Measurements from ENCODE around the gene SNIP1.
A peak's percentile ranks its signal among the peaks of the same experiment; 100 is the strongest.
"Not testable (repeated sequence)": the region's sequence is repeated elsewhere in the genome, so short reads cannot be mapped to it uniquely, and the experiment has no call there.

Gene SNIP1

DNA sequence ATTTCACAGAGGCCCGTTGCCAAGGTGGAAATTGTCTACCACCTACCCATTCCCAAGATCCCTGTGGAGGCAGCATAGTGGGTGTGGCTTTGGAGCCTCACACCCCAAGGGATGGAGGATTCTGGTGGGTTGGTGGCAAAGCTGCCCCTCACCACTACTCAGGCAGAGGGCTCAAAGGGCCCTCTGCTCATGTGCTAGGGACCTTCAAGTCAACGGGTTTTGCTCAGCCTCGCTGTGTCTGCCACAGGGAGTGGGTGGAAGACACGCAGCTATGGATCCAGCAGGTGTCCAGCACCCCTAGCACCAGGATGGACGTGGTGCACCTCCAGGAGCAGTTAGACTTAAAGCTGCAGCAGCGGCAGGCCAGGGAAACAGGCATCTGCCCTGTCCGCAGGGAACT is 5.0 kb upstream of the SNIP1 start:
- no peak for DNase-seq

DNA sequence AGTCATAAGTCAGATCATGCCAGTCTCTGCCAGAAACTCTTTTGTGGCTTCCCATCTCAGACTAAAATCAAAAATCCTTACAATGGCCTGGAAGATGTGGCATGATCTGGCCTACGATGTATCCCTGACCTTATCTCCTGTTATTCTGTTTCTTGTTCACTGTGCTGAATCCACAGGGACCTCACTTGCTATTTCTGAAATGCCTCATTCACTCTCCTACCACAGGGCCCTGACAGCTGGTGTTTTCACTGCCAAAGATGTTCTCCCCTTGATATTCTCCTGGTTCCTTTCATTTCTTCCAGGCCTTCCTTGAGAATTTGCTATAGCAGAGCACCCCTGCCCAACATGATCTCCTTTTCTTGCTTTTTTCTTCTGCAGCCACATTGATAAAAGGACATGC is 4.3 kb upstream of the SNIP1 start:
- no peak for DNase-seq

- DNase-seq, result no peak
Observed at GRCh38 chr1:37557402-37557801, 3.3 kb upstream of the SNIP1 start.

DNA sequence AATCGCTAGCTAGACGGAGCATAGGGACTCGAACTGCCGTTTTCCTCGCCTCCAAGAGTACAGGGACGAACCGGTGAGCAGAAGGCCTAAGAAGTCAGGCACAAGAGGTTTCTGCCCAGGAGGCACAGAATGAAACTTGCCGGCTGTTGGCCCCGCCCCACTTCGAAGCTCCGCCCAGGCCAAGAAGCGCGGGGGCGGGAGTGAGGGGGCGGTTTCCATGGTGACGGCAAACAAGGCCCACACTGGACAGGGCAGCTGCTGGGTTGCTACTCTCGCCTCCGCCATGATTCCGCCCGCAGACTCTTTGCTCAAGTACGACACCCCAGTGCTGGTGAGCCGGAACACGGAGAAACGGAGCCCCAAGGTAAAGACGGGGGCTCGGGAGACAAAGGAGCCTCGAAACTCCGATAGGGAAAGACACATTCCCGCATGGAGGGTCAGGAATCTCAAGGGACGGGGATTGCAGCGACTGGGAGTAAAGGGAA is 2.7 kb upstream of the SNIP1 start, which contains the start of gene DNALI1:
Gene DNALI1 (plus strand): TSS at position 229 of the 485 bp plus-strand sequence. CDS start 55 bp downstream, at position 284.
- DNase-seq, result peak; percentile 90

GRCh38 chr1:37553598-37553926 is 531 bp downstream of the SNIP1 start:
- DNase-seq, result no peak

DNA sequence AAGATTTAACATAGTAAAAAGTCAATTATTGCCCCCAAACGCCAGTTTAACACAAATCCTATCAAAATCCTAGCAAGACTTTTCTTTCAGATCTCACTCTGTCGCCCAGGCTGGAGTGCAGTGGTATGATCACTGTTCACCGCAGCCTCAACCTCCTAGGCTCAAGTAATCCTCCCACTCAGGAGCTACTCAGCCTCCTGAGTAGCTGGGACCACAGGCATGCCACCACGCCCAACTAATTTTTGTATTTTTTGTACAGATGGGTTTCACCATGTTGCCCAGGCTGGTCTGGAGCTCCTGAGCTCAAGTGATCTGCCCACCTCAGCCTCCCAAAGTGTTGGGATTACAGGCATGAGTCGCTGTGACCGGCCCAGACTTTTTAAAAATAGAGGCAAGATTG is 4.8 kb downstream of the SNIP1 start:
- no peak for DNase-seq

- no peak for DNase-seq
Observed at GRCh38 chr1:37545019-37545418, 9.1 kb downstream of the SNIP1 start.

DNA sequence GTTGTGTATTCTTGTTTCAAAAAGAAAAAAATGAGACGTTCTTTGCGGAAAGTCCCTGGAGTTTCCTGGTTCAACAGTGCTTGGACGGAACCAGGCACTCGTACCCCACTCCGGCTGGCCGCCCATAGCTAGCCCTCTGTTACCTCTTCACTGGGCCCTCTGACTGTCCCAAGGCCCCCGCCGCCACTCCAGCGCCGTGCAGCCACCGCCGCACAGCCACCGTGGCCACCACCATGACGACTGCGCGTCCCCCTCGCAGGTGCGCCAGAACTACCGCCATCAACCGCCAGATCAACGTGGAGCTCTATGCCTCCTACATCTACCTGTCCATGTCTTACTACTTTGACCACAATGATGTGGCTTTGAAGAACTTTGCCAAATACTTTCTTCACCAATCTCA is 9.6 kb downstream of the SNIP1 start:
- no peak for DNase-seq

GRCh38 chr1:37540036-37540785 is 13.9 kb downstream of the SNIP1 start:
- no peak for DNase-seq

- DNase-seq, result not testable (repeated sequence)
Observed at GRCh38 chr1:37539154-37539553, 14.9 kb downstream of the SNIP1 start.

GRCh38 chr1:37537378-37537777 is 16.7 kb downstream of the SNIP1 start:
- no peak for DNase-seq

GRCh38 chr1:37533317-37534093 is 20.6 kb downstream of the SNIP1 start:
- DNase-seq, result no peak

DNA sequence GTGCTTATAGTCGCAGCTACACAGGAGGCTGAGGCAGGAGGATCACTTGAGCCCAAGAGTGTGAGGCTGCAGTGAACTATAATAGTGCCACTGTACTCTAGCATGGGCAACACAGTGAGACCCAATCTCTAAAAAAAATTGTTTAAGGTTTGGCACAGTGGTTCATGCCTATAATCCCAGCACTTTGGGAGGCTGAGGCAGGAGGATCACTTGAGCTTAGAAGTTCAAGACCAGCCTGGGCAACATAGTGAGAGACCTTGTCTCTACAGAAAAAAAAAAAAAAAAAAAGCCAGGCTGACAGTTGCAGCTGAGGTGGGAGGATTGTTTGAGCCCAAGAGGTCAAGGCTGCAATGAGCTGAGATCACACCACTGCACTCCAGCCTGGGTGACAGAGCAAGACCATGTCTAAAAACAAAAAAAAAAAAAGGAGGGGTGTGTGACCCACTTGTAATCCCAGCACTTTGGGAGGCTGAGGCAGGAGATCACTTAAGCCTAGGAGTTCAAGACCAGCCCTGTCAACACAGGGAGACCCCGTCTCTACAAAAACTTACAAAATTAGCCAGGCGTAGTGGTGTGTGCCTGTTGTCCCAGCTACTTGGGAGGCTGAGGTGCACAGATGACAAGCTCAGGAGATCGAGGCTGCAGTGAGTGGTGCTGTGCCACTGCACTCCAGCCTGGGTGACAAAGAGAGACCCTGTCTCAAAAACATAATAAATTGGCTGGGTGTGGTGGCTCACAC is 21.5 kb downstream of the SNIP1 start:
- not testable (repeated sequence) for DNase-seq

DNA sequence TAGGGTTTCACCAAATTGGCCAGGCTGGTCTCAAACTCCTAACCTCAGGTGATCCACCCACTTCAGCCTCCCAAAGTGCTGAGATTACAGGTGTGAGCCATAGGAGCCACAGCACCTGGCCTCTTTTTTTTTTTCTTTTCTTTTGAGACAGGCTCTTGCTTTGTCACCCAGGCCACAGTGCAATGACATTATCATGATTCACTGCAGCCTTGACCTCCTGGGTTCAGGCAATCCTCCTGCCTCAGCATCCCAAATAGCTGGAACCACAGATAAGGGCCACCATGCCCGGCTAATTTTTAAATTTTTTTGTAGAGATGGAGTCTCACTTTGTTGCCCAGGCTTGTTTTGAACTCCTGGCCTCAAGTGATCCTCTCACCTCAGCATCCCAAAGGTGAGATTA is 24.2 kb downstream of the SNIP1 start:
- DNase-seq, result not testable (repeated sequence)

DNA sequence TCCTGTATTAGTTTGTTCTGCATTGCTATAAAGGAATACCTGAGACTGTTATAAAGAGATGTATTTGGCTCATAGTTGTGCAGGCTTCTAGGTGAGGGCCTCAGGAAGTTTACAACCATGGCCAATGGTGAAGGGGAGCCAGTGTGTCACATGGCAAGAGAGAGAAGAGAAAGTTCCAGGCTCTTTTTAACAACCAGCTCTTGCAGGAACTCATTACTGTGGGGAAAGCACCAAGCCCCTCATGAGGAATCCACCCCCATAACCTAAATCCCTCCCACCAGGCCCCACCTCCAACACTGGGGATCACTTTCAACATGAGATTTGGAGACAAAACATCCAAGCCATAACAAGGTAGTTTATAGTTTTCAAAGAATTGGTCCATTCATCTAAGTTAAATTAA is 34.5 kb downstream of the SNIP1 start:
- no peak for DNase-seq

GRCh38 chr1:37518929-37519328 is 35.2 kb downstream of the SNIP1 start:
- DNase-seq, result not testable (repeated sequence)

DNA sequence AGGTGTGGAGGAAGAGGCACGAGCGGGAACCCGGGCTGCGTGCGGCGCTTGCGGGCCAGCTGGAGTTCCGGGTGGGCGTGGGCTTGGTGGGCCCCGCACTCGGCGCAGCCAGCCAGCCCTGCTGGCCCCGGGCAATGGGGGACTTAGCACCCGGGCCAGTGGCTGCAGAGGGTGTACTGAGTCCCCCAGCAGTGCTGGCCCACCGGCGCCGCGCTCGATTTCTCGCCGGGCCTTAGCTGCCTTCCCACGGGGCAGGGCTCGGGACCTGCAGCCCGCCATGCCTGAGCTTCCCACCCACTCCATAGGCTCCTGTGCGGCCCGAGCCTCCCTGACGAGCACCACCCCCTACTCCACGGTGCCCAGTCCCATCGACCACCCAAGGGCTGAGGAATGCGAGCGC is 35.9 kb downstream of the SNIP1 start:
- not testable (repeated sequence) for DNase-seq

- no peak for DNase-seq
Observed at GRCh38 chr1:37517569-37517968, 36.5 kb downstream of the SNIP1 start.

DNA sequence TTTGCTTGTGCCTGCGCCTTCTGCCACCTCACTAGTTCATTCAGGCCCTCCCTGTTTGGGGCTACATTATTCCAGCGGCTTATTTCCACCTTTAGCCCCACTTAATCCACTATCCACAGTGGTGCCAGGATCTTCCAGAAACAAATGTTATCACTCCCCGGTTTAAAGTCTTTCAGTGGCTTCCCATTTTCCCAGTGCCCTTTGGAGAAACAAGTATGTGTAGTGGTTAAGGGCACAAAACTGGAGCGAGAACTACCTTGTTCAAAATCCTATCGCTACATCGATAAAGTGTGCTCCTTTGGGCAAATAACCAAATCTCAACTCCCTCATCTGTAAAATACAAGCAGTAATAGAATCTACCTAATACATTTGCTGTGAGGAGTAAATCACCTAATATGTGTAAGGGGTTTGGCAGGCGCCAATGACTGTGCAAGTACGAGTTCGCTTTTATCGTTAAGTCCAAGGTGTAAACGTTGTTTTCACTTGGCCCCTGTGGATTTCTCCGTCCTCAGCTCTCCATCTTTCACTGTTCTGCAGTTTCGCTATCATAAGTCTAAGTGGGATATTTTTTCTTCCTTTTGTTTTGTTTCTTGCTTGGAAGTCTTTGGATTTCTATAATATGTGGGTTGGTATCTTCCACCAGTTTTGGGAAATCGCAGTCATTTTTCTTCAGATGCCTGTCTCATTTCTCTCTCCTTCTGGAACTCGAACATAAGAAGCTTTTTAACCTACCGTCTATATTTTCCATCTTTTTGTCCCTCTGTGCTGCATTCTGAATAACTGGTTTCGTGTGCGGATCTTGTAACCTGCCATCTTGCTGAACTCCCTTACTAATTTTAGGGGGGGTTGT is 38.7 kb downstream of the SNIP1 start:
- no peak for DNase-seq

DNA sequence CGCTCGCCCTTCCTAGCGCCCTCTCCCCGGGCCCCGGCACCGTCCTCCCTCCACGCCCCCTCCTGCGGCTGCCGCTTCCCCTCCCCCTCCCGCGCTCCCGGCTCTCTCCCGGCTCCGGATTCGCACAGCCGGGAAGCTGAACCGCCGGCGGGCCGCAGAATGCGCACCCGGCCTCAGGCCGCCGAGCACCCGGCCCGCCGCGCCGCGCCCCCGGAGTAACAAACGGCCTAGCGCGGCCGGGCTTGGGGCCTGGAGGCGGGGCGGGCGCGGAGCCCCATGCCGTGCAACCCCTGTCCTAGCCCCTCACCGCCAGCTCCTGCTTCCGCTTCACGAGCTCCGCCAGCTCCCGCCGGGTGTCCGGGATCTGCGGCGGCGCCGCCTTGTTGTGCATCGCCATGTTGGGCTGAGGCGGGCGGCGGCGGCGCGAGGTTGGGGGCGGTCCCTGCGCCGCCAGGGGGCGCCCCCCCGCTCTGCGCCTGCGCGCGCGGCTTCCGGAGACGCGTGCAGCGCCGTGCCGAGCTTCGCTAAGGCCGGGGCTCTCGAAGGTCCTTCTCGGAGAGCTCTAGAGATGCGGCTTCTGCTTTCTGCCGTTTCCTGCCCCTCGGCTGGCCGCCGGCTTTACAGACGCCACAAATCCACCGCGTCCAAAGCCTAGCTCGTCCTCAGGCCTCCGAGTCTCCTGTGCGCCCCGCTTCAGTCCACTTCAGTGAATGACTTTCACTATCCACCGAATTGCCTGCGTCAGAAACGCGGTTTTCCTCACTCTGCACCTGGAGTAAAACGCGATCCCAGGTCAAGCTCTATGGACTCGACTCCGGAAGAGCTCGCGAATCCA is 39.5 kb downstream of the SNIP1 start, which contains the start of gene MEAF6:
Gene MEAF6 (minus strand): TSS at position 417 of the 835 bp plus-strand sequence. CDS start 20 bp downstream, at position 397.
- DNase-seq, result peak; percentile 82

DNA sequence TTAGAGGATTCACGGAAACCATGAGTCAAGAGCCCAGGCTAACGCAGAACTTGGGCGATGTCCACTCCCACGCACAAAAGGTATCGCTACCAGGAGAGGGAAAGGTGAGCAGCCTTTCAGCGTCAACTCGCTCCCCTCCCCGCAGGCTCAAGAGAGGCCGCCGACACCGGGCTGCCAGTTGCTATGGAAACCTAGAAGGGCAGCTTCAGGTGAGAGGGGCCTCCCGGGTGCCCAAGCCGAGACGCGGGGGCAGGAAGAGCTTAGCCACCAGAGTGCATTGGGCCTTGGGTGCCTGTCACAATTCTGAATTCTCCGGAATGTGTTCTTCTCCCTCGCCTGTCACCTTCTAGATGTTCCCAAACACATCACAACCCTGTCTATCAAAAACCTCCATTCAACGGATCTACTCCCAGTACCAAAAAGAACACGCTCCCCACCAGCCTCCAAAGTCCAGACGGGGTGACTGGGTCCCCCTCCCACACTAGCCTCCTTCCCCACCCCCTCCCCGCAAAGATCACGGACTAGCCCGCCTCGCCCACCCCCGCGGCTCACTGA is 40.2 kb downstream of the SNIP1 start:
- no peak for DNase-seq
